SU-DHL-6 (cell line): ENCODE measurements around the gene FBXL2.

ENCODE experiments used
- EZH2phosphoT487 ChIP-seq: fragments of 200-600 bp; sonication (generic), shearing (Covaris generic); conservative IDR thresholded peaks from 2 replicates; pipeline ENCODE4 v1.6.1; 2018; ENCODE audit warnings: mild to moderate bottlenecking, antibody characterized with exemption, low read length, moderate library complexity, mixed read lengths
- TF ChIP-seq, protein P1 (sequence below): fragments of 200-600 bp; sonication (generic); IDR thresholded peaks from one replicate; pipeline ENCODE4 v1.5.1; 2017; ENCODE audit warnings: antibody characterized with exemption, mild to moderate bottlenecking, low read length, moderate library complexity; ENCODE audit not compliant: insufficient read depth, poor library complexity, severe bottlenecking

DNA sequence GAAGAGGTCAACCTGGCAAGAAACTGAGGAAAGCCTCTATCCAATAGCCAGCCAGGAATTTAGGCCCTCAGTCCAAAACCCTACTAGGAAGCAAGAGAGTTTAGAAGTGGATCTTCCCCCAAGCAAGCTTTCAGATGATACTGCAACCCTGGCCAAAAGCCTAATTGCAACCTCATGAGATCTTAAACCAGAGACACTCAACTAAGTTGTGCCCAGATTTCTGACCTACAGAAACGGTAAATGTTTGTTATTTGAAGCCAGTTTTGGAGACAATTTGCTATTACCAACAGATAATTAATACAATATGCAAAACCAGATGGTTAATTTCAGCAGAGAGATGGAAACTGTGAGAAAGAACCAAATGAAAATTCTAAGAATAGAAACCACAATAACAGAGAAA is 37.0 kb upstream of the FBXL2 start:
- TF ChIP-seq, protein P1, sequence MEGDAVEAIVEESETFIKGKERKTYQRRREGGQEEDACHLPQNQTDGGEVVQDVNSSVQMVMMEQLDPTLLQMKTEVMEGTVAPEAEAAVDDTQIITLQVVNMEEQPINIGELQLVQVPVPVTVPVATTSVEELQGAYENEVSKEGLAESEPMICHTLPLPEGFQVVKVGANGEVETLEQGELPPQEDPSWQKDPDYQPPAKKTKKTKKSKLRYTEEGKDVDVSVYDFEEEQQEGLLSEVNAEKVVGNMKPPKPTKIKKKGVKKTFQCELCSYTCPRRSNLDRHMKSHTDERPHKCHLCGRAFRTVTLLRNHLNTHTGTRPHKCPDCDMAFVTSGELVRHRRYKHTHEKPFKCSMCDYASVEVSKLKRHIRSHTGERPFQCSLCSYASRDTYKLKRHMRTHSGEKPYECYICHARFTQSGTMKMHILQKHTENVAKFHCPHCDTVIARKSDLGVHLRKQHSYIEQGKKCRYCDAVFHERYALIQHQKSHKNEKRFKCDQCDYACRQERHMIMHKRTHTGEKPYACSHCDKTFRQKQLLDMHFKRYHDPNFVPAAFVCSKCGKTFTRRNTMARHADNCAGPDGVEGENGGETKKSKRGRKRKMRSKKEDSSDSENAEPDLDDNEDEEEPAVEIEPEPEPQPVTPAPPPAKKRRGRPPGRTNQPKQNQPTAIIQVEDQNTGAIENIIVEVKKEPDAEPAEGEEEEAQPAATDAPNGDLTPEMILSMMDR: no peak
- no peak for TF ChIP-seq EZH2phosphoT487
